HL-60/S4 treated with retinoic acid at 250 ng/mL for 4 days and 3 days (cell line): Measurements from ENCODE around the gene TNFRSF4.

Experiments
- in situ Hi-C: fragments of 300-500 bp; cut with MboI; formaldehyde crosslinking; loops from 2 replicates; pipeline ENCODE4 v1.7.0; 2022; ENCODE audit warnings: low sequenced_read_pairs

The TNFRSF4 gene

GRCh38 chr1:1213345-1214265, at the start of gene TNFRSF4:
TSS of gene TNFRSF4 (minus strand) at chr1:1214153. CDS start at chr1:1214127, 26 bp downstream.
- in situ Hi-C loops, result no loop called here

GRCh38 chr1:1262758-1263157, 48.8 kb upstream of the TNFRSF4 start:
- in situ Hi-C loops, result no loop called here

- in situ Hi-C loops, result no loop called here
These were observed 48.1 kb upstream of the TNFRSF4 start for GRCh38 chr1:1262071-1262470.

GRCh38 chr1:1260843-1261560, 47.0 kb upstream of the TNFRSF4 start:
- in situ Hi-C loops, result no loop called here

- in situ Hi-C loops, result no loop called here
These were observed 46.1 kb upstream of the TNFRSF4 start for GRCh38 chr1:1259951-1260600.

GRCh38 chr1:1259540-1259939, 45.6 kb upstream of the TNFRSF4 start:
- in situ Hi-C loops, result no loop called here

GRCh38 chr1:1259119-1259488, 45.2 kb upstream of the TNFRSF4 start:
- in situ Hi-C loops, result no loop called here

- in situ Hi-C loops, result no loop called here
These were observed 43.3 kb upstream of the TNFRSF4 start for GRCh38 chr1:1256956-1257871.

GRCh38 chr1:1255611-1256010, 41.7 kb upstream of the TNFRSF4 start:
- in situ Hi-C loops, result no loop called here

- in situ Hi-C loops, result no loop called here
These were observed 41.1 kb upstream of the TNFRSF4 start for GRCh38 chr1:1255078-1255477.

- in situ Hi-C loops, result no loop called here
These were observed 40.7 kb upstream of the TNFRSF4 start for GRCh38 chr1:1254667-1254998.

GRCh38 chr1:1253972-1254666, 40.2 kb upstream of the TNFRSF4 start:
- in situ Hi-C loops, result no loop called here

- in situ Hi-C loops, result no loop called here
These were observed 39.4 kb upstream of the TNFRSF4 start for GRCh38 chr1:1253314-1253713.

GRCh38 chr1:1250786-1251284, 36.9 kb upstream of the TNFRSF4 start:
- in situ Hi-C loops, result no loop called here

- in situ Hi-C loops, result loop anchor here (25.0 kb wide), 1 partner anchor 111 kb away; no protein-coding TSS in a partner anchor
These were observed 34.3 kb upstream of the TNFRSF4 start for GRCh38 chr1:1248009-1248913.

- in situ Hi-C loops, result loop anchor here (25.0 kb wide), 1 partner anchor 110 kb away; no protein-coding TSS in a partner anchor
These were observed 33.5 kb upstream of the TNFRSF4 start for GRCh38 chr1:1247341-1247913.

- in situ Hi-C loops, result loop anchor here (25.0 kb wide), 1 partner anchor 109 kb away; no protein-coding TSS in a partner anchor
These were observed 32.8 kb upstream of the TNFRSF4 start, which contains the start of gene C1QTNF12 for GRCh38 chr1:1246577-1247340. TSS of gene C1QTNF12 (minus strand) at chr1:1246722. CDS start at chr1:1246690, 32 bp downstream.
